DMS79 treated with DMSO at 0.1 percent for 48 hours (cell line): Measurements from ENCODE around the gene WDR4.
"Not testable (repeated sequence)": the region's sequence is repeated elsewhere in the genome, so short reads cannot be mapped to it uniquely, and the experiment has no call there.

Experiments used
- DNase-seq: peaks from one replicate; lab custom pipeline; 2025; lab: John Stamatoyannopoulos, UW

Gene WDR4

GRCh38 chr21:42878993-42879787 is at the start of gene WDR4:
Gene WDR4 (minus strand): TSS chr21:42879539. CDS start chr21:42879495, 44 bp downstream.
- peak; percentile 91 for DNase-seq

GRCh38 chr21:42927474-42928200 is 48.3 kb upstream of the WDR4 start:
- DNase-seq: not testable (repeated sequence)

GRCh38 chr21:42925114-42925926 is 46.0 kb upstream of the WDR4 start, which contains the start of gene ERVH48-1:
Gene ERVH48-1 (minus strand): TSS chr21:42925630. CDS start chr21:42919006, 6,624 bp downstream.
- no peak for DNase-seq

- DNase-seq: no peak
Observed at GRCh38 chr21:42924433-42924751, 45.1 kb upstream of the WDR4 start.

GRCh38 chr21:42923553-42924432 is 44.5 kb upstream of the WDR4 start:
- DNase-seq: peak; percentile 97

GRCh38 chr21:42922918-42923317 is 43.6 kb upstream of the WDR4 start:
- DNase-seq: no peak

GRCh38 chr21:42921927-42922326 is 42.6 kb upstream of the WDR4 start:
- no peak for DNase-seq

- peak; percentile 29 for DNase-seq
Observed at GRCh38 chr21:42918291-42918690, 39.0 kb upstream of the WDR4 start.

- no peak for DNase-seq
Observed at GRCh38 chr21:42913476-42913875, 34.1 kb upstream of the WDR4 start.

GRCh38 chr21:42911920-42912319 is 32.6 kb upstream of the WDR4 start:
- DNase-seq: not testable (repeated sequence)

GRCh38 chr21:42908484-42908883 is 29.1 kb upstream of the WDR4 start:
- DNase-seq: not testable (repeated sequence)

GRCh38 chr21:42906233-42906632 is 26.9 kb upstream of the WDR4 start:
- DNase-seq: no peak

GRCh38 chr21:42905195-42905594 is 25.9 kb upstream of the WDR4 start:
- DNase-seq: no peak

GRCh38 chr21:42903817-42904216 is 24.5 kb upstream of the WDR4 start:
- DNase-seq: no peak

- DNase-seq: no peak
Observed at GRCh38 chr21:42900446-42900845, 21.1 kb upstream of the WDR4 start.

- peak; percentile 96 for DNase-seq
Observed at GRCh38 chr21:42892931-42893755, 13.8 kb upstream of the WDR4 start, which contains the start of gene NDUFV3. Gene NDUFV3 (plus strand): TSS chr21:42893309. CDS start chr21:42893334, 25 bp downstream.

GRCh38 chr21:42892582-42892930 is 13.2 kb upstream of the WDR4 start:
- no peak for DNase-seq

- DNase-seq: no peak
Observed at GRCh38 chr21:42887326-42887725, 8.0 kb upstream of the WDR4 start.

- no peak for DNase-seq
Observed at GRCh38 chr21:42883921-42884320, 4.6 kb upstream of the WDR4 start.

GRCh38 chr21:42880352-42880751 is 1.0 kb upstream of the WDR4 start:
- DNase-seq: no peak

- no peak for DNase-seq
Observed at GRCh38 chr21:42878678-42878992, 704 bp downstream of the WDR4 start.
